ACC112 (cell line): ENCODE measurements around the gene TNS1.

Experiments
- H2AFZ ChIP-seq: fragments of 200-600 bp; sonication (generic); one replicate; pipeline ENCODE4 v1.6.0; 2017; ENCODE audit warnings: antibody characterized with exemption, low read length; ENCODE audit not compliant: unreplicated experiment
- H3K27ac ChIP-seq: fragments of 200-600 bp; sonication (generic); 2 replicates; pipeline ENCODE4 v1.5.1; 2014; ENCODE audit warnings: low read depth, mild to moderate bottlenecking, antibody characterized with exemption, low read length, moderate library complexity
- H3K27me3 ChIP-seq: fragments of 200-600 bp; sonication (generic); 2 replicates; pipeline ENCODE4 v1.6.1; 2014; ENCODE audit warnings: mild to moderate bottlenecking, antibody characterized with exemption, low read length, moderate library complexity, mixed read lengths; ENCODE audit not compliant: insufficient read depth
- H3K36me3 ChIP-seq: fragments of 200-600 bp; sonication (generic); 2 replicates; pipeline ENCODE4 v1.6.1; 2016; ENCODE audit warnings: mild to moderate bottlenecking, antibody characterized with exemption, low read length, moderate library complexity, mixed read lengths; ENCODE audit not compliant: insufficient read depth
- H3K4me1 ChIP-seq: fragments of 200-600 bp; sonication (generic); one replicate; pipeline ENCODE4 v1.6.1; 2016; ENCODE audit warnings: low read length, mixed read lengths; ENCODE audit not compliant: insufficient read depth, unreplicated experiment, control insufficient read depth
- H3K4me3 ChIP-seq: fragments of 200-600 bp; sonication (generic); 2 replicates; pipeline ENCODE4 v1.5.1; 2014; ENCODE audit warnings: mild to moderate bottlenecking, low read depth, low read length
- H3K79me2 ChIP-seq: fragments of 200-600 bp; sonication (generic); one replicate; pipeline ENCODE4 v1.6.0; 2016; ENCODE audit warnings: low read length; ENCODE audit not compliant: control insufficient read depth, unreplicated experiment, insufficient read depth

TNS1 gene

GRCh38 chr2:217834057-217834620, 168.7 kb downstream of the TNS1 start:
- H3K27ac ChIP-seq = no peak overlapping the region
- H2AFZ ChIP-seq = no peak overlapping the region
- H3K4me1 ChIP-seq = peaks cover 30% of the 10 kb centered on the region
- no peak overlapping the region for H3K4me3 ChIP-seq
- peaks cover 3% of the 10 kb centered on the region for H3K79me2 ChIP-seq
- H3K36me3 ChIP-seq = peaks cover 19% of the 10 kb centered on the region
- no peaks in the 10 kb centered on the region for H3K27me3 ChIP-seq

GRCh38 chr2:217833439-217833838, 169.4 kb downstream of the TNS1 start:
- peaks cover 3% of the 10 kb centered on the region for H3K79me2 ChIP-seq
- H2AFZ ChIP-seq = no peak overlapping the region
- no peak overlapping the region for H3K27ac ChIP-seq
- peaks cover 19% of the 10 kb centered on the region for H3K36me3 ChIP-seq
- H3K4me3 ChIP-seq = no peak overlapping the region
- no peaks in the 10 kb centered on the region for H3K27me3 ChIP-seq
- H3K4me1 ChIP-seq = peaks cover 30% of the 10 kb centered on the region

GRCh38 chr2:217832987-217833386, 169.8 kb downstream of the TNS1 start:
- no peak overlapping the region for H3K27ac ChIP-seq
- H3K79me2 ChIP-seq = peaks cover 3% of the 10 kb centered on the region
- H2AFZ ChIP-seq = no peak overlapping the region
- H3K4me1 ChIP-seq = peaks cover 28% of the 10 kb centered on the region
- no peaks in the 10 kb centered on the region for H3K27me3 ChIP-seq
- no peak overlapping the region for H3K4me3 ChIP-seq
- H3K36me3 ChIP-seq = peaks cover 19% of the 10 kb centered on the region

GRCh38 chr2:217832115-217832514, 170.7 kb downstream of the TNS1 start:
- H3K4me3 ChIP-seq = no peak overlapping the region
- no peak overlapping the region for H2AFZ ChIP-seq
- no peak overlapping the region for H3K27ac ChIP-seq
- H3K36me3 ChIP-seq = peaks cover 19% of the 10 kb centered on the region
- no peaks in the 10 kb centered on the region for H3K27me3 ChIP-seq
- peaks cover 3% of the 10 kb centered on the region for H3K79me2 ChIP-seq
- peaks cover 28% of the 10 kb centered on the region for H3K4me1 ChIP-seq

GRCh38 chr2:217831306-217831705, 171.5 kb downstream of the TNS1 start:
- Histone ChIP-seq H3K36me3 (peaks cover 19% of the 10 kb centered on the region), H3K4me1 (peaks cover 24% of the 10 kb centered on the region), H2AFZ (no peak overlapping the region), H3K4me3 (no peak overlapping the region), H3K79me2 (peaks cover 3% of the 10 kb centered on the region), H3K27me3 (no peaks in the 10 kb centered on the region), H3K27ac (no peak overlapping the region)

GRCh38 chr2:217830807-217831206, 172.0 kb downstream of the TNS1 start:
- H3K4me1 ChIP-seq = peaks cover 19% of the 10 kb centered on the region
- no peak overlapping the region for H2AFZ ChIP-seq
- H3K36me3 ChIP-seq = peaks cover 17% of the 10 kb centered on the region
- no peaks in the 10 kb centered on the region for H3K79me2 ChIP-seq
- H3K27me3 ChIP-seq = no peaks in the 10 kb centered on the region
- H3K27ac ChIP-seq = no peak overlapping the region
- H3K4me3 ChIP-seq = no peak overlapping the region

- peaks cover 9% of the 10 kb centered on the region; the same call in 1 of the 2 replicates for H3K36me3 ChIP-seq
- no peaks in the 10 kb centered on the region for H3K79me2 ChIP-seq
- H3K27ac ChIP-seq = no peak overlapping the region
- no peaks in the 10 kb centered on the region for H3K27me3 ChIP-seq
- no peak overlapping the region for H2AFZ ChIP-seq
- no peak overlapping the region for H3K4me3 ChIP-seq
- H3K4me1 ChIP-seq = peaks cover 14% of the 10 kb centered on the region
These were observed 172.7 kb downstream of the TNS1 start for GRCh38 chr2:217830061-217830460.

GRCh38 chr2:217829420-217829819, 173.4 kb downstream of the TNS1 start:
- no peaks in the 10 kb centered on the region for H3K79me2 ChIP-seq
- no peak overlapping the region for H3K27ac ChIP-seq
- no peak overlapping the region for H3K4me3 ChIP-seq
- H2AFZ ChIP-seq = no peak overlapping the region
- no peaks in the 10 kb centered on the region for H3K27me3 ChIP-seq
- H3K36me3 ChIP-seq = peaks cover 3% of the 10 kb centered on the region; the same call in 1 of the 2 replicates
- H3K4me1 ChIP-seq = peaks cover 14% of the 10 kb centered on the region

GRCh38 chr2:217828336-217828735, 174.5 kb downstream of the TNS1 start:
- no peaks in the 10 kb centered on the region for H3K27me3 ChIP-seq
- H3K4me1 ChIP-seq = peaks cover 14% of the 10 kb centered on the region
- H3K79me2 ChIP-seq = no peaks in the 10 kb centered on the region
- H2AFZ ChIP-seq = no peak overlapping the region
- H3K4me3 ChIP-seq = no peak overlapping the region
- no peak overlapping the region for H3K27ac ChIP-seq
- H3K36me3 ChIP-seq = no peaks in the 10 kb centered on the region; the same call in 1 of the 2 replicates

- Histone ChIP-seq H3K79me2 (no peaks in the 10 kb centered on the region), H3K4me1 (peaks cover 20% of the 10 kb centered on the region), H3K27me3 (no peaks in the 10 kb centered on the region), H3K4me3 (no peak overlapping the region), H3K36me3 (no peaks in the 10 kb centered on the region; the same call in 1 of the 2 replicates), H3K27ac (no peak overlapping the region), H2AFZ (no peak overlapping the region)
These were observed 175.2 kb downstream of the TNS1 start for GRCh38 chr2:217827430-217828201.

- Histone ChIP-seq H3K4me1 (peaks cover 26% of the 10 kb centered on the region), H3K79me2 (peaks cover 4% of the 10 kb centered on the region), H3K36me3 (no peaks in the 10 kb centered on the region), H3K4me3 (no peak overlapping the region), H3K27me3 (no peaks in the 10 kb centered on the region), H2AFZ (no peak overlapping the region), H3K27ac (no peak overlapping the region)
These were observed 175.8 kb downstream of the TNS1 start for GRCh38 chr2:217826991-217827390.
